Vagina (tissue), 2 donors: Measurements from ENCODE around the gene SLC39A6. TPM values are rescaled to one million over a fixed set of nuclear protein-coding genes. Genes with fewer than 3 reads are reported as not detected.
"Not testable (repeated sequence)": the region's sequence is repeated elsewhere in the genome, so short reads cannot be mapped to it uniquely, and the experiment has no call there.

Experiments used
- DNase-seq, 2 donors: peaks; one replicate each; pipeline ENCODE4 v3.0.0-alpha.2; 2017; ENCODE audit errors: extremely low spot score in 2 of 2
- H3K27ac ChIP-seq: fragments of 200-600 bp; sonication (generic); one replicate; pipeline ENCODE4 v1.5.1; 2019
- H3K27me3 ChIP-seq: fragments of 200-600 bp; sonication (generic); one replicate; pipeline ENCODE4 v1.5.1; 2019
- H3K36me3 ChIP-seq, 2 donors: fragments of 200-600 bp; sonication (generic); one replicate each; pipeline ENCODE4 v1.5.1; 2017 to 2019
- H3K4me1 ChIP-seq: fragments of 200-600 bp; sonication (generic); one replicate; pipeline ENCODE4 v1.5.1; 2019
- H3K4me3 ChIP-seq, 2 donors: fragments of 200-600 bp; sonication (generic); 1 replicate in 1 of 2; 2 replicates in 1 of 2; pipeline ENCODE4 v1.5.1; 2016 to 2019
- H3K9me3 ChIP-seq: fragments of 200-600 bp; sonication (generic); one replicate; pipeline ENCODE4 v1.5.1; 2019
- CTCF ChIP-seq, 3 experiments: fragments of 450-650 bp in 2 of 3; fragments of 200-600 bp in 1 of 3; sonication (generic) in 1 of 3; IDR thresholded peaks; one replicate each; pipeline ENCODE4 v1.5.1; 2017 to 2019; ENCODE audit warnings: antibody characterized with exemption in 3 of 3, mild to moderate bottlenecking in 2 of 3, moderate library complexity in 2 of 3
- POLR2A ChIP-seq, 2 donors: fragments of 450-650 bp; IDR thresholded peaks; one replicate each; pipeline ENCODE4 v1.6.1; 2017; ENCODE audit warnings: antibody characterized with exemption in 2 of 2, mild to moderate bottlenecking in 2 of 2, moderate library complexity in 2 of 2
- POLR2AphosphoS5 ChIP-seq, 2 donors: sonication (generic); formaldehyde crosslinking; IDR thresholded peaks; one replicate each; pipeline ENCODE4 v1.9.0; 2017; ENCODE audit warnings: antibody characterized with exemption in 2 of 2, mild to moderate bottlenecking in 2 of 2, low read depth in 1 of 2; ENCODE audit not compliant: insufficient read depth in 1 of 2
- intact Hi-C: fragments of 100-400 bp; cut with DNase I; formaldehyde crosslinking; loops from one replicate; pipeline ENCODE4 v1.15.1; 2023
- total RNA-seq: library from RNA; depleted of rRNA; stranded (reverse); fragments of >200 nt; gene quantifications from one replicate; pipeline ENCODE4 v1.2.3, GENCODE V29; 2016

The SLC39A6 gene
- total RNA-seq, 1 donor from 2014 or later: 39.3 TPM

GRCh38 chr18:36067055-36067957 is 61.8 kb downstream of the SLC39A6 start, which contains the start of gene RPRD1A:
RPRD1A (minus strand) TSS chr18:36067559; CDS start chr18:36067404, 155 bp downstream.
- Histone ChIP-seq H3K4me1 (peaks cover 25% of the 10 kb centered on the region), H3K9me3 (no peaks in the 10 kb centered on the region), H3K4me3 (peak within 1 kb of the TSS; percentile 66 to 73), H3K27me3 (no peaks in the 10 kb centered on the region), H3K36me3 (no peaks in the 10 kb centered on the region), H3K27ac (peak within 1 kb of the TSS; percentile 83)
- intact Hi-C loops: no loop called here
- peak in 1 of 2 donors; percentile 92 for DNase-seq
- TF ChIP-seq POLR2AphosphoS5 (IDR thresholded peaks at IDR 0.05; ENCODE audit: insufficient read depth in 1 of 2, low read depth in 1 of 2) (peak; percentile 83 to 89), CTCF (IDR thresholded peaks at IDR 0.05) (no peak), POLR2A (IDR thresholded peaks at IDR 0.05) (peak in 1 of 2 donors; percentile 25)

GRCh38 chr18:36066686-36067054 is 62.5 kb downstream of the SLC39A6 start:
- DNase-seq: no peak
- no peak for TF ChIP-seq POLR2AphosphoS5 (IDR thresholded peaks at IDR 0.05; ENCODE audit: insufficient read depth in 1 of 2, low read depth in 1 of 2)
- TF ChIP-seq CTCF (IDR thresholded peaks at IDR 0.05): no peak
- no peak for TF ChIP-seq POLR2A (IDR thresholded peaks at IDR 0.05)
- peaks cover 25% of the 10 kb centered on the region for H3K4me1 ChIP-seq
- H3K9me3 ChIP-seq: no peaks in the 10 kb centered on the region
- intact Hi-C loops: no loop called here
- no peaks in the 10 kb centered on the region for H3K36me3 ChIP-seq
- peak overlapping the region; percentile 66 to 73 for H3K4me3 ChIP-seq
- H3K27me3 ChIP-seq: no peaks in the 10 kb centered on the region
- peak overlapping the region; percentile 83 for H3K27ac ChIP-seq

- Histone ChIP-seq H3K27ac (no peak overlapping the region), H3K4me3 (peak overlapping the region in 1 of 2 donors; percentile 73), H3K36me3 (no peaks in the 10 kb centered on the region), H3K9me3 (no peaks in the 10 kb centered on the region), H3K27me3 (no peaks in the 10 kb centered on the region), H3K4me1 (peaks cover 25% of the 10 kb centered on the region)
- no peak for DNase-seq
- intact Hi-C loops: no loop called here
- TF ChIP-seq CTCF (IDR thresholded peaks at IDR 0.05): no peak
- no peak for TF ChIP-seq POLR2AphosphoS5 (IDR thresholded peaks at IDR 0.05; ENCODE audit: insufficient read depth in 1 of 2, low read depth in 1 of 2)
- no peak for TF ChIP-seq POLR2A (IDR thresholded peaks at IDR 0.05)
Observed at GRCh38 chr18:36066001-36066400, 63.1 kb downstream of the SLC39A6 start.

- not testable (repeated sequence) for H3K36me3 ChIP-seq, DNase-seq, H3K27me3 ChIP-seq
Observed at GRCh38 chr18:36064809-36065079, 64.4 kb downstream of the SLC39A6 start.

GRCh38 chr18:36064027-36064808 is 64.9 kb downstream of the SLC39A6 start:
- Histone ChIP-seq H3K4me1 (peaks cover 25% of the 10 kb centered on the region), H3K4me3 (no peak overlapping the region), H3K27ac (no peak overlapping the region), H3K36me3 (no peaks in the 10 kb centered on the region), H3K9me3 (no peaks in the 10 kb centered on the region), H3K27me3 (no peaks in the 10 kb centered on the region)
- no peak for DNase-seq
- intact Hi-C loops: no loop called here
- TF ChIP-seq POLR2AphosphoS5 (IDR thresholded peaks at IDR 0.05; ENCODE audit: insufficient read depth in 1 of 2, low read depth in 1 of 2): no peak
- TF ChIP-seq POLR2A (IDR thresholded peaks at IDR 0.05): no peak
- no peak for TF ChIP-seq CTCF (IDR thresholded peaks at IDR 0.05)

More at GRCh38 chr18:36064809-36065079, 64.4 kb downstream of the SLC39A6 start:
- H3K9me3 ChIP-seq, H3K27ac ChIP-seq, intact Hi-C loops, H3K4me3 ChIP-seq: not testable (repeated sequence)
- peaks cover 25% of the 10 kb centered on the region for H3K4me1 ChIP-seq
